H1 (cell line): Measurements from ENCODE around the gene LCORL. TPM values are rescaled to one million over a fixed set of nuclear protein-coding genes. Genes with fewer than 3 reads are reported as not detected.

Source experiments
- CTCF ChIA-PET: fragments of 300-600 bp; sonication (Branson Sonifier 250); formaldehyde crosslinking; loops from one replicate; lab custom pipeline; 2021; ENCODE audit not compliant: partially characterized antibody; lab: Charles Lee
- POLR2A ChIA-PET: fragments of 300-600 bp; sonication (Branson Sonifier 250); formaldehyde crosslinking; loops from one replicate; lab custom pipeline; 2021; ENCODE audit warnings: inconsistent platforms; ENCODE audit not compliant: partially characterized antibody; lab: Charles Lee
- DNase-seq, 2 experiments: peaks; one replicate each; pipeline versions ENCODE4 v3.0.0 to v3.0.0-alpha.2; 2010 to 2022; ENCODE audit warnings: low spot score in 2 of 2, low read depth in 1 of 2, mixed read lengths in 1 of 2
- FAIRE-seq: peaks from 2 replicates; lab custom pipeline; 2011; peaks lifted over from hg19 to GRCh38; lab: Jason Lieb, UNC
- H2AFZ ChIP-seq: 2 replicates; pipeline ENCODE4 v1.8.1; 2012; ENCODE audit warnings: low read length, inconsistent platforms
- H2AK5ac ChIP-seq: 2 replicates; pipeline ENCODE4 v1.6.1; 2013; ENCODE audit warnings: low read depth, low read length
- H2BK120ac ChIP-seq: replicated peaks from 2 replicates; pipeline ENCODE3; 2013; ENCODE audit warnings: low read depth, low read length, inconsistent platforms
- H2BK12ac ChIP-seq: 2 replicates; pipeline ENCODE4 v1.6.1; 2013; ENCODE audit warnings: low read depth, low read length
- H2BK15ac ChIP-seq: 2 replicates; pipeline ENCODE4 v1.6.1; 2013; ENCODE audit warnings: low read length
- H2BK20ac ChIP-seq: 2 replicates; pipeline ENCODE4 v1.6.1; 2013; ENCODE audit warnings: low read length
- H2BK5ac ChIP-seq: 2 replicates; pipeline ENCODE4 v1.6.1; 2013; ENCODE audit warnings: low read depth, low read length
- H3K14ac ChIP-seq: 2 replicates; pipeline ENCODE4 v1.6.1; 2013; ENCODE audit warnings: inconsistent platforms; ENCODE audit not compliant: insufficient read length
- H3K18ac ChIP-seq: 2 replicates; pipeline ENCODE4 v1.6.1; 2013; ENCODE audit warnings: low read length; ENCODE audit errors: extremely low read depth
- H3K23ac ChIP-seq: 2 replicates; pipeline ENCODE4 v1.6.1; 2013; ENCODE audit warnings: inconsistent platforms; ENCODE audit not compliant: insufficient read length
- H3K23me2 ChIP-seq: 2 replicates; pipeline ENCODE4 v1.6.1; 2013; ENCODE audit warnings: low read depth, low read length
- H3K27ac ChIP-seq: 2 replicates; pipeline ENCODE4 v1.6.1; 2011; ENCODE audit warnings: low read depth, low read length, inconsistent platforms
- H3K27me3 ChIP-seq, 4 experiments: replicated peaks in 1 of 4; 1 replicate in 1 of 4; 2 replicates in 3 of 4; pipeline versions ENCODE4 v1.6.1 to v1.8.1; 2011 to 2013; ENCODE audit warnings: low read length in 3 of 4, mild to moderate bottlenecking in 3 of 4, inconsistent platforms in 2 of 4, mixed read lengths in 2 of 4, moderate library complexity in 1 of 4; ENCODE audit not compliant: control insufficient read depth in 3 of 4, insufficient read depth in 3 of 4; ENCODE audit errors: extremely low read depth in 1 of 4
- H3K36me3 ChIP-seq, 4 experiments: 2 replicates each; pipeline versions ENCODE4 v1.6.1 to v1.8.1; 2011 to 2013; ENCODE audit warnings: mild to moderate bottlenecking in 4 of 4, low read length in 3 of 4, moderate library complexity in 2 of 4, control low read depth in 1 of 4, inconsistent platforms in 1 of 4; ENCODE audit not compliant: insufficient read depth in 4 of 4, control insufficient read depth in 2 of 4
- H3K4ac ChIP-seq: replicated peaks from 2 replicates; pipeline ENCODE3; 2013; ENCODE audit warnings: low read length, low read depth, mixed read lengths, inconsistent platforms; ENCODE audit not compliant: insufficient read length
- H3K4me1 ChIP-seq, 4 experiments: replicated peaks in 1 of 4; 1 replicate in 1 of 4; 2 replicates in 3 of 4; pipeline versions ENCODE4 v1.6.1 to v1.8.1; 2011 to 2013; ENCODE audit warnings: low read length in 3 of 4, inconsistent platforms in 2 of 4, mixed read lengths in 1 of 4; ENCODE audit not compliant: insufficient read depth in 4 of 4, control insufficient read depth in 3 of 4
- H3K4me2 ChIP-seq, 2 experiments: 2 replicates each; pipeline versions ENCODE4 v1.6.1 to v1.8.1; 2011 to 2013; ENCODE audit warnings: low read depth in 2 of 2, low read length in 2 of 2, control low read depth in 1 of 2, inconsistent platforms in 1 of 2, mild to moderate bottlenecking in 1 of 2; ENCODE audit not compliant: insufficient read depth in 1 of 2
- H3K4me3 ChIP-seq, 4 experiments: fragments of 200-600, 300-600 bp in 1 of 4; sonication (generic), shearing (Covaris generic), sonication (Bioruptor Twin) in 1 of 4; 2 replicates each; pipeline versions ENCODE4 v1.5.1 to v1.8.1; 2011 to 2016; ENCODE audit warnings: low read length in 4 of 4, low read depth in 3 of 4, control low read depth in 2 of 4, inconsistent platforms in 2 of 4, mild to moderate bottlenecking in 2 of 4, mixed read lengths in 1 of 4, moderate library complexity in 1 of 4; ENCODE audit not compliant: insufficient read depth in 2 of 4; ENCODE audit errors: extremely low read depth in 1 of 4
- H3K56ac ChIP-seq: replicated peaks from 2 replicates; pipeline ENCODE3; 2013; ENCODE audit warnings: low read depth, mild to moderate bottlenecking, mixed read lengths, low read length, inconsistent platforms; ENCODE audit not compliant: insufficient read length
- H3K79me1 ChIP-seq: 2 replicates; pipeline ENCODE4 v1.6.1; 2013; ENCODE audit warnings: low read depth, low read length, control low read depth
- H3K79me2 ChIP-seq, 2 experiments: 2 replicates each; pipeline versions ENCODE4 v1.6.1 to v1.8.1; 2012 to 2013; ENCODE audit warnings: low read length in 2 of 2, mild to moderate bottlenecking in 2 of 2, inconsistent platforms in 1 of 2; ENCODE audit not compliant: insufficient read depth in 2 of 2, control insufficient read depth in 1 of 2
- H3K9ac ChIP-seq, 4 experiments: replicated peaks in 1 of 4; 1 replicate in 1 of 4; 2 replicates in 3 of 4; pipeline versions ENCODE4 v1.6.1 to v1.8.1; 2011 to 2013; ENCODE audit warnings: low read depth in 3 of 4, low read length in 3 of 4, control low read depth in 2 of 4, mild to moderate bottlenecking in 2 of 4, moderate library complexity in 2 of 4, inconsistent platforms in 1 of 4; ENCODE audit errors: extremely low read depth in 1 of 4
- H3K9me3 ChIP-seq, 2 experiments: 2 replicates each; pipeline versions ENCODE4 v1.6.1 to v1.8.1; 2012 to 2013; ENCODE audit warnings: mild to moderate bottlenecking in 2 of 2, moderate library complexity in 2 of 2, control low read depth in 1 of 2, inconsistent platforms in 1 of 2, low read depth in 1 of 2, low read length in 1 of 2, mixed read lengths in 1 of 2; ENCODE audit not compliant: insufficient read depth in 2 of 2
- H4K20me1 ChIP-seq, 2 experiments: replicated peaks in 1 of 2; 2 replicates each; pipeline versions ENCODE3 to v1.8.1; 2011 to 2013; ENCODE audit warnings: inconsistent platforms in 2 of 2, low read length in 2 of 2, mild to moderate bottlenecking in 1 of 2; ENCODE audit not compliant: insufficient read depth in 2 of 2, control insufficient read depth in 1 of 2
- H4K5ac ChIP-seq: 2 replicates; pipeline ENCODE4 v1.6.1; 2013; ENCODE audit warnings: low read length, low read depth, mixed read lengths, inconsistent platforms; ENCODE audit not compliant: insufficient read length
- H4K8ac ChIP-seq: 2 replicates; pipeline ENCODE4 v1.8.0; 2013; ENCODE audit warnings: mild to moderate bottlenecking, moderate library complexity, low read length, inconsistent platforms; ENCODE audit not compliant: insufficient read depth; ENCODE audit errors: extremely low read depth
- H4K91ac ChIP-seq: replicated peaks from 2 replicates; pipeline ENCODE3; 2013; ENCODE audit warnings: low read length, mixed read lengths, inconsistent platforms; ENCODE audit not compliant: insufficient read length
- CEBPB ChIP-seq: IDR thresholded peaks from 2 replicates; pipeline ENCODE4 v1.6.1; 2012; ENCODE audit warnings: low read depth, low read length
- CHD2 ChIP-seq: IDR thresholded peaks from 2 replicates; pipeline ENCODE4 v1.6.1; 2012; ENCODE audit warnings: low read length, improper control_type of control experiment
- EP300 ChIP-seq, 2 experiments: IDR thresholded peaks; 1 replicate in 1 of 2; 2 replicates in 1 of 2; pipeline ENCODE4 v1.6.1; 2011 to 2012; ENCODE audit warnings: low read depth in 2 of 2, low read length in 2 of 2, mild to moderate bottlenecking in 2 of 2, borderline replicate concordance in 1 of 2, inconsistent platforms in 1 of 2, moderate library complexity in 1 of 2
- EZH2 ChIP-seq: fragments of 200-600 bp; sonication (generic); IDR thresholded peaks from 2 replicates; pipeline ENCODE4 v1.7.1; 2012; ENCODE audit warnings: low read depth, mild to moderate bottlenecking, moderate library complexity, low read length, inconsistent platforms; ENCODE audit not compliant: severe bottlenecking
- HDAC6 ChIP-seq: IDR thresholded peaks from one replicate; pipeline ENCODE4 v1.7.1; 2012; ENCODE audit warnings: low read depth, mild to moderate bottlenecking, inconsistent platforms, low read length, moderate library complexity
- KDM4A ChIP-seq: IDR thresholded peaks from one replicate; pipeline ENCODE4 v1.7.1; 2012; ENCODE audit warnings: low read depth, mild to moderate bottlenecking, moderate library complexity, low read length, inconsistent platforms; ENCODE audit not compliant: severe bottlenecking
- PHF8 ChIP-seq: fragments of 200-600 bp; sonication (generic); conservative IDR thresholded peaks from 2 replicates; pipeline ENCODE4 v1.7.1; 2012; ENCODE audit warnings: low read depth, mild to moderate bottlenecking, inconsistent platforms, low read length, moderate library complexity
- RBBP5 ChIP-seq: IDR thresholded peaks from 2 replicates; pipeline ENCODE4 v1.7.1; 2012; ENCODE audit warnings: low read depth, mild to moderate bottlenecking, inconsistent platforms, low read length, moderate library complexity, borderline replicate concordance
- SIN3A ChIP-seq, 2 experiments: IDR thresholded peaks in 1 of 2; conservative IDR thresholded peaks in 1 of 2; 2 replicates each; pipeline ENCODE4 v1.6.1; 2011 to 2012; ENCODE audit warnings: low read length in 2 of 2, improper control_type of control experiment in 1 of 2, low read depth in 1 of 2, mild to moderate bottlenecking in 1 of 2
- SUZ12 ChIP-seq: fragments of 200-600 bp; sonication (generic); IDR thresholded peaks from 2 replicates; pipeline ENCODE4 v1.6.1; 2012; ENCODE audit warnings: mild to moderate bottlenecking, inconsistent platforms, low read length, moderate library complexity, mixed read lengths
- TBP ChIP-seq: IDR thresholded peaks from 2 replicates; pipeline ENCODE4 v1.6.1; 2011; ENCODE audit warnings: low read depth, low read length, improper control_type of control experiment
- USF2 ChIP-seq: IDR thresholded peaks from 2 replicates; pipeline ENCODE4 v1.6.1; 2011; ENCODE audit warnings: low read length, improper control_type of control experiment
- YY1 ChIP-seq: IDR thresholded peaks from 2 replicates; pipeline ENCODE4 v1.6.1; 2011; ENCODE audit warnings: low read depth, mild to moderate bottlenecking, low read length
- WGBS, 2 experiments: shearing (Covaris generic) in 1 of 2; methylation state at CpG; one replicate each; pipeline versions ENCODE4 v1.1.6 to v1.1.7; 2013 to 2015; ENCODE audit warnings: low lambda C conversion rate in 2 of 2, mixed read lengths in 2 of 2, inconsistent platforms in 1 of 2, low coverage in 1 of 2, missing lambda C conversion rate in 1 of 2; ENCODE audit not compliant: insufficient replicate concordance in 2 of 2, insufficient coverage in 1 of 2, insufficient read length in 1 of 2; ENCODE audit errors: extremely low coverage in 1 of 2, missing lambda C conversion rate in 1 of 2; 5-methylcytosine and 5-hydroxymethylcytosine counted together
- polyA plus RNA-seq, 7 experiments: library from polyadenylated mRNA; depleted of rRNA in 3 of 7; stranded (reverse) in 5 of 7; unstranded in 2 of 7; fragments of >200 nt in 5 of 7; fragments of 200-250 nt in 2 of 7; gene quantifications; 1 replicate in 5 of 7; 2 replicates in 1 of 7; 4 replicates in 1 of 7; pipeline versions ENCODE4 v1.2.1 to v1.2.3, GENCODE V29; 2011 to 2013; ENCODE audit warnings: missing spikeins in 2 of 7, mixed read lengths in 2 of 7
- total RNA-seq: library from RNA; stranded (reverse); fragmentation: NEBNext Ultra II Directional; extraction: Animal tissue kit (Norgen Biotek cat#: 25700); gene quantifications from 2 replicates; pipeline ENCODE4 v1.2.1, GENCODE V29; 2021

LCORL gene
- total and polyA plus RNA-seq, 2 of the 8 experiments (the other 6 are each of a cell fraction or from before 2014, with no cell fraction given): 2.2 to 19.2 TPM

DNA sequence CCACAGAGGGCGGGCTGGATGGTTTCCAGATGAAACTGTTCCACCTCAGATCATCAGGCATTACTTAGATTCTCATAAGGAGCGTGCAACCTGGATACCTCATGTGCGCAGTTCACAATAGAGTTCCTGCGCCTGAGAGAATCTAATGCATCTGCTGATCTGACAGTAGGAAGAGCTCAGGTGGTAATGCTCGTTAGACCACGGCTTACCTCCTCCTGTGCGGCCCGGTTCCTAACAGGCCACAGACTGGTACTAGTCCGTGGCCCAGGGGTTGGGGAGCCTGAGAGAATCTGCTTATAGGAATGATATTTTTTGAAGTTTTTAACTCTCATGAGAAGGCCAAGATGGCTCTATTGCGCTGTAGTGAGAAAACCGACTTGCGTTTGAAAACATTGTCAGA is 205.4 kb downstream of the LCORL start:
- no peak overlapping the region for H3K4me2 ChIP-seq
- H3K23me2 ChIP-seq: no peaks in the 10 kb centered on the region
- no peak overlapping the region for H4K91ac ChIP-seq
- no peak overlapping the region for H2BK5ac ChIP-seq
- no peak overlapping the region for H4K8ac ChIP-seq
- H2BK12ac ChIP-seq: no peak overlapping the region
- FAIRE-seq (no peak), DNase-seq (no peak)
- no peaks in the 10 kb centered on the region for H3K4me1 ChIP-seq
- no peak overlapping the region for H3K4ac ChIP-seq
- H3K4me3 ChIP-seq: no peak overlapping the region
- H3K36me3 ChIP-seq: peaks cover 0 to 48% (median 19%) of the 10 kb centered on the region in 4 experiments
- H3K23ac ChIP-seq: no peak overlapping the region
- CTCF ChIA-PET: interaction anchor here (0.5 to 2.2 kb wide), 25 partner anchors 8 to 820 kb away, joined by 3 to 12 read pairs (median 4); no protein-coding TSS in a partner anchor
- POLR2A ChIA-PET: interaction anchor here (0.8 to 1.5 kb wide), 5 partner anchors 9 to 184 kb away, joined by 3 to 5 read pairs (median 4); no protein-coding TSS in a partner anchor
- no peak overlapping the region for H2AFZ ChIP-seq
- H4K20me1 ChIP-seq: peaks cover 0 to 1% of the 10 kb centered on the region in 2 experiments
- H3K9me3 ChIP-seq: no peaks in the 10 kb centered on the region
- no peak overlapping the region for H2BK15ac ChIP-seq
- H3K79me1 ChIP-seq: no peaks in the 10 kb centered on the region
- H3K27me3 ChIP-seq: no peaks in the 10 kb centered on the region
- H2BK120ac ChIP-seq: no peak overlapping the region
- H2BK20ac ChIP-seq: no peak overlapping the region
- no peak overlapping the region for H3K56ac ChIP-seq
- H3K27ac ChIP-seq: no peak overlapping the region
- no peak overlapping the region for H3K18ac ChIP-seq
- no peak overlapping the region for H4K5ac ChIP-seq
- H2AK5ac ChIP-seq: no peak overlapping the region
- peaks cover 3 to 73% of the 10 kb centered on the region in 2 experiments; a peak in 3 of 4 replicates for H3K79me2 ChIP-seq
- no peak overlapping the region for H3K9ac ChIP-seq
- H3K14ac ChIP-seq: no peak overlapping the region
- 94% methylated on average over 12 of the region's 12 CpGs; no CpG with 5 or more reads in 1 of the 2 experiments for WGBS, 2 experiments
- TF ChIP-seq CEBPB: no peak
- TF ChIP-seq EZH2: no peak
- TF ChIP-seq EP300 (IDR thresholded peaks at IDR 0.05; ENCODE audit: borderline replicate concordance in 1 of 2, low read depth in 2 of 2, low read length in 2 of 2): no peak
- no peak for TF ChIP-seq USF2
- no peak for TF ChIP-seq SUZ12
- TF ChIP-seq KDM4A: no peak
- no peak for TF ChIP-seq RBBP5
- TF ChIP-seq PHF8: no peak
- no peak for TF ChIP-seq YY1
- no peak for TF ChIP-seq CHD2
- TF ChIP-seq TBP: no peak
- TF ChIP-seq HDAC6: no peak
- no peak for TF ChIP-seq SIN3A (conservative IDR thresholded peaks at IDR 0.05 in 1 of 2, IDR thresholded peaks at IDR 0.05 in 1 of 2; ENCODE audit: low read depth in 1 of 2, low read length in 2 of 2)
